GM12875 (cell line): ENCODE results near the gene SPO11.
A peak's percentile ranks its signal among the peaks of the same experiment; 100 is the strongest.
"Not testable (repeated sequence)": the region's sequence is repeated elsewhere in the genome, so short reads cannot be mapped to it uniquely, and the experiment has no call there.

ENCODE experiments used
- H3K4me3 ChIP-seq: one replicate; pipeline ENCODE4 v1.5.1; 2011; ENCODE audit warnings: low read depth, low read length, control low read depth
- TF ChIP-seq, protein P1 (sequence below): IDR thresholded peaks from 2 replicates; pipeline ENCODE4 v1.5.1; 2011; ENCODE audit warnings: low read depth, mild to moderate bottlenecking, control low read depth, inconsistent platforms, low read length, moderate library complexity, borderline replicate concordance; ENCODE audit not compliant: insufficient read depth

Gene SPO11

DNA sequence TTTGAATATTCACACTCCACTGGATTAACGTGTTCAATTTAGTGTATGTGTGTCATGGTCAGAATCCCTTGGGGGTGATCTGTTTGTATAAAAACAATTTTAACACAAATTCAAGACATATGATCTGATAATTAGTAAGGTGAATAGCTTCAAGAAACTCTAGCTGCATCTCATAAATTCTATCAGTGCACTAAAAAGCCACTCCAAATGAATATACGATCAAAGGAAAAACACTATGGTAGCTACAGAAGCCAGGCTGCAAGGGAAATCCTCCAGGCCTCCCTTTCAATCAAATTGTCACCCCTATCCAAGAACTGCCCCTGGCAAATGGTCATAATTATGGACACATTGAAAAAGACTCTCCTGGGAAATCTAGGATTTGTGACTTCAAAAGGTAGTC is 12.1 kb downstream of the SPO11 start:
- no peak overlapping the region for H3K4me3 ChIP-seq
- TF ChIP-seq, protein P1, sequence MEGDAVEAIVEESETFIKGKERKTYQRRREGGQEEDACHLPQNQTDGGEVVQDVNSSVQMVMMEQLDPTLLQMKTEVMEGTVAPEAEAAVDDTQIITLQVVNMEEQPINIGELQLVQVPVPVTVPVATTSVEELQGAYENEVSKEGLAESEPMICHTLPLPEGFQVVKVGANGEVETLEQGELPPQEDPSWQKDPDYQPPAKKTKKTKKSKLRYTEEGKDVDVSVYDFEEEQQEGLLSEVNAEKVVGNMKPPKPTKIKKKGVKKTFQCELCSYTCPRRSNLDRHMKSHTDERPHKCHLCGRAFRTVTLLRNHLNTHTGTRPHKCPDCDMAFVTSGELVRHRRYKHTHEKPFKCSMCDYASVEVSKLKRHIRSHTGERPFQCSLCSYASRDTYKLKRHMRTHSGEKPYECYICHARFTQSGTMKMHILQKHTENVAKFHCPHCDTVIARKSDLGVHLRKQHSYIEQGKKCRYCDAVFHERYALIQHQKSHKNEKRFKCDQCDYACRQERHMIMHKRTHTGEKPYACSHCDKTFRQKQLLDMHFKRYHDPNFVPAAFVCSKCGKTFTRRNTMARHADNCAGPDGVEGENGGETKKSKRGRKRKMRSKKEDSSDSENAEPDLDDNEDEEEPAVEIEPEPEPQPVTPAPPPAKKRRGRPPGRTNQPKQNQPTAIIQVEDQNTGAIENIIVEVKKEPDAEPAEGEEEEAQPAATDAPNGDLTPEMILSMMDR: no peak

- no peak overlapping the region for H3K4me3 ChIP-seq
- TF ChIP-seq, protein P1: no peak
These were observed 13.2 kb downstream of the SPO11 start for GRCh38 chr20:57342829-57343228.

DNA sequence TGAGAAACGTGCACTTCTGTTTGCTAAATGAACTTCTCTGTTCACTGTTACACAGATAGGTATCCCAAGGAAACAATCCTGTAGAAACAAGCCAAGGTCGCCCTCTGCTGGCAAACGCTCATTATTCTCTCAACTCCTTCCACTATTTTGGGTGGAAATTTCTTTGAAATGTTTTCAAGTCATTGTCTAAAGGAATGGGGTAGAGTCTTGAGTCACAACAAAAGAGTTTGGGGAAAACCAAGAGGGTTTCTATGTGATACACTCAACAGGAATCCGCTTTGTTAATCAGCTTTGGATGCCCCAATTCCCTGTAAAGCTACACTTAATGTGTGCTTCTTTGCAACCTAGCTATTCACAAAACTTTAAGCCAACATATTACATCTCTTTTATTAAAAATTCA is 16.9 kb downstream of the SPO11 start:
- TF ChIP-seq, protein P1: peak; percentile 52; the same call in 1 of the 2 replicates
- no peak overlapping the region for H3K4me3 ChIP-seq

- H3K4me3 ChIP-seq: no peak overlapping the region
- TF ChIP-seq, protein P1: no peak
These were observed 17.8 kb downstream of the SPO11 start for GRCh38 chr20:57347393-57347792.

GRCh38 chr20:57348200-57348921 is 18.8 kb downstream of the SPO11 start:
- not testable (repeated sequence) for H3K4me3 ChIP-seq

DNA sequence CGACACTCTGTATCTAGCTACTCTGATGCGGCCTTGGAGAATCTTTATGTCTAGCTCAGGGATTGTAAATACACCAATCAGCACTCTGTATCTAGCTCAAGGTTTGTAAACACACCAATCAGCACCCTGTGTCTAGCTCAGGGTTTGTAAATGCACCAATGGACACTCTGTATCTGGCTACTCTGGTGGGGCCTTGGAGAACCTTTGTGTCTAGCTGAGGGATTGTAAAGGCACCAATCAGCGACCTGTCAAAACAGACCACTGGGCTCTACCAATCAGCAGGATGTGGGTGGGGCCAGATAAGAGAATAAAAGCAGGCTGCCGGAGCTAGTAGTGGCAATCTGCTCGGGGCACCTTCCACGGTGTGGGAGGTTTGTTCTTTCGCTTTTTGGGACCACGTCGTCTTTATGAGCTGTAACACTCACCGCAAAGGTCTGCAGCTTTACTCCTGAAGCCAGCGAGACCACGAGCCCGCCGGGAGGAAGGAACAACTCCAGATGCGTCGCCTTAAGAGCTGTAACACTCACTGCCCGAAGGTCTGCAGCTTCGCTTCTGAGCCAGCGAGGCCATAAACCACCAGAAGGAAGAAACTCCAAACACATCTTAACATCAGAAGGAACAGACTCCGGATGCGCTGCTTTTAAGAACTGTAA is 19.4 kb downstream of the SPO11 start:
- H3K4me3 ChIP-seq: not testable (repeated sequence)

DNA sequence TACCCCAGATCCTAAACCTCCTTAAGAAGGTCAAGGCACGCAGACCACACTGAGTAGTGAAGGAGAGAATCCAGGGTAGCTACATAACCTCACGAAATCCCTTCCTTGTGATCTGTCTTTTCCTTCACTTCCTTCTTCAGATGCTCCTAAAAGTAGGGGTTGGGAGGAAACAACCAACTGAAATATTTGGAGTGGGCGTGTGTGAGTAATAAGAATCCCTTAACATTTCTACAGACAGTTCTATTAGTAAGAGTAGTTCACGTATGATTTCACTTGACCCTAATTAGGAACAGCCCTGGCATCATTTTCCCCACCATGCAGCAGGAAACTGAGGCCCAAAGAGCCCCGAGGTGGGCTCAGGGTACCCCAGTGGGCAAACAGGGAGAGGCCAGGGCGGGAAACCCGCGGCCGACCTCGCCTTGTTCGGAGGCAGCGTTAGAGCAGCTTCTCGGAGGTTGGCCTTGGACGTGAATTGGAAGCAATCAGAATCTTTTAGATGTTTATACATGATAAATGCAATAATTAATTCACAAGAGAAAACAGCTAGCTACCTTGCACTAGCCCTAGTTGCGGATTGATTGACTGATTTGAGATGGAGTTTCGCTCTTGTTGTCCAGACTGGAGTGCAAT is 20.6 kb downstream of the SPO11 start:
- H3K4me3 ChIP-seq: no peak overlapping the region
- TF ChIP-seq, protein P1: no peak

DNA sequence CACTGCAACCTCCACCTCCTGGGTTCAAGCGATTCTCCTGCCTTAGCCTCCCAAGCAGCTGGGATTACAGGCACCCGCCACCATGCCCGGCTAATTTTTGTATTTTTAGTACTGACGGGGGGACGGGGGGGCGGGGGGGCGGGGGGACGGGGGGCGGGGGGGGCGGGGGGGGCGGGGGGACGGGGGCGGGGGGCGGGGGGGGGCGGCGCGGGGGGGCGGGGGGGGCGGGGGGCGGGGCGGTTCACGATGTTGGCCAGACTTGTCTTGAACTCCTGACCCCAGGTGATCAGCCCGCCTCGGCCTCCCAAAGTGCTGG is 21.1 kb downstream of the SPO11 start:
- H3K4me3 ChIP-seq: peak overlapping the region; percentile 74
